ENCODE results near the gene XPO4. TPM values are rescaled to one million over a fixed set of nuclear protein-coding genes. Genes with fewer than 3 reads are reported as not detected.

The XPO4 gene
- 17.8 and 24.1 TPM in 2 replicates for total RNA-seq

GRCh38 chr13:20902438-20903163, at the start of gene XPO4:
Gene XPO4, minus strand, starts transcription at chr13:20902746. Its CDS starts 8 bp downstream, at chr13:20902738.

GRCh38 chr13:20773194-20774080, 129.1 kb downstream of the XPO4 start, which contains the start of gene EEF1AKMT1:
Gene EEF1AKMT1, minus strand, starts transcription at chr13:20773961. Its CDS starts 16,363 bp downstream, at chr13:20757598.

Other genes with a start within 250 kb of the XPO4 start
- gene IL17D, start 199.0 kb downstream of the XPO4 start, total RNA-seq: 1.3 and 1.5 TPM in 2 replicates
- gene EEF1AKMT1, start 128.8 kb downstream of the XPO4 start, total RNA-seq: 5.9 and 8.8 TPM in 2 replicates
- gene LATS2, start 158.8 kb upstream of the XPO4 start, total RNA-seq: 19.9 and 28.8 TPM in 2 replicates
- gene SAP18, start 237.4 kb upstream of the XPO4 start, total RNA-seq: 36.8 and 47.6 TPM in 2 replicates